Cardiac septum (tissue), 1 donor: ENCODE data around the gene RNF13. TPM values are rescaled to one million over a fixed set of nuclear protein-coding genes. Genes with fewer than 3 reads are reported as not detected.
"Not testable (repeated sequence)": the region's sequence is repeated elsewhere in the genome, so short reads cannot be mapped to it uniquely, and the experiment has no call there.

ENCODE experiments used
- DNase-seq: peaks from one replicate; pipeline ENCODE4 v3.0.0-alpha.2; 2020; ENCODE audit warnings: low spot score
- intact Hi-C: fragments of 100-400 bp; cut with DNase I; formaldehyde crosslinking; loops from one replicate; pipeline ENCODE4 v1.14.0; 2022
- total RNA-seq: library from RNA; stranded (reverse); fragmentation: NEBNext Ultra II Directional; extraction: Animal tissue kit (Norgen Biotek cat#: 25700); gene quantifications from one replicate; pipeline ENCODE4 v1.2.1, GENCODE V29; 2021
- donor health status: DM: no; HTN: no; CAD: no.

Gene RNF13
- total RNA-seq, 1 donor from 2014 or later = 46.6 TPM

- DNase-seq = no peak
- intact Hi-C loops = loop anchor here (10.0 kb wide), 1 partner anchor 561 kb away; no protein-coding TSS in a partner anchor
Observed at GRCh38 chr3:149933858-149934257, 120.8 kb downstream of the RNF13 start.

GRCh38 chr3:149934524-149934923 is 121.5 kb downstream of the RNF13 start:
- DNase-seq = no peak
- intact Hi-C loops = loop anchor here (10.0 kb wide), 1 partner anchor 560 kb away; no protein-coding TSS in a partner anchor

- intact Hi-C loops = loop anchor here (10.0 kb wide), 1 partner anchor 558 kb away; no protein-coding TSS in a partner anchor
Observed at GRCh38 chr3:149936812-149937230, 123.8 kb downstream of the RNF13 start.

GRCh38 chr3:149938392-149939055 is 125.5 kb downstream of the RNF13 start:
- intact Hi-C loops = loop anchor here (10.0 kb wide), 1 partner anchor 556 kb away; no protein-coding TSS in a partner anchor
- DNase-seq = not testable (repeated sequence)

More at GRCh38 chr3:149936812-149937230, 123.8 kb downstream of the RNF13 start:
- DNase-seq = no peak

GRCh38 chr3:149941186-149941585 is 128.2 kb downstream of the RNF13 start:
- intact Hi-C loops = no loop called here
- DNase-seq = no peak

GRCh38 chr3:149941946-149942345 is 128.9 kb downstream of the RNF13 start:
- no peak for DNase-seq
- intact Hi-C loops = no loop called here

- DNase-seq = no peak
- intact Hi-C loops = no loop called here
Observed at GRCh38 chr3:149942409-149942808, 129.4 kb downstream of the RNF13 start.

GRCh38 chr3:149943966-149944365 is 131.0 kb downstream of the RNF13 start:
- intact Hi-C loops, DNase-seq: not testable (repeated sequence)

GRCh38 chr3:149947231-149947630 is 134.2 kb downstream of the RNF13 start:
- DNase-seq = no peak
- intact Hi-C loops = no loop called here

- intact Hi-C loops = no loop called here
- DNase-seq = no peak
Observed at GRCh38 chr3:149949181-149949580, 136.2 kb downstream of the RNF13 start.

- DNase-seq = no peak
- intact Hi-C loops = no loop called here
Observed at GRCh38 chr3:149954812-149955211, 141.8 kb downstream of the RNF13 start.

- intact Hi-C loops = no loop called here
- DNase-seq = no peak
Observed at GRCh38 chr3:149955449-149955848, 142.4 kb downstream of the RNF13 start.

GRCh38 chr3:149957361-149958125 is 144.5 kb downstream of the RNF13 start:
- intact Hi-C loops = no loop called here

GRCh38 chr3:149958171-149958796 is 145.3 kb downstream of the RNF13 start:
- DNase-seq = no peak
- intact Hi-C loops = no loop called here

More at GRCh38 chr3:149957361-149958125, 144.5 kb downstream of the RNF13 start:
- no peak for DNase-seq

GRCh38 chr3:149959443-149959842 is 146.4 kb downstream of the RNF13 start:
- intact Hi-C loops = no loop called here
- DNase-seq = no peak

GRCh38 chr3:149963485-149963884 is 150.5 kb downstream of the RNF13 start:
- intact Hi-C loops = loop anchor here (10.0 kb wide), 1 partner anchor 581 kb away; the partner anchor contains the start of genes EIF2A and SERP1
- DNase-seq = no peak

- intact Hi-C loops = loop anchor here (2.0 to 10.0 kb wide), 2 partner anchors 253 to 581 kb away; partner anchors contain the start of genes EIF2A and SERP1
- DNase-seq = no peak
Observed at GRCh38 chr3:149964291-149964690, 151.3 kb downstream of the RNF13 start.

GRCh38 chr3:149965278-149965677 is 152.3 kb downstream of the RNF13 start:
- intact Hi-C loops = loop anchor here (2.0 to 10.0 kb wide), 3 partner anchors 83 to 580 kb away; partner anchors contain the start of genes EIF2A and SERP1
- no peak for DNase-seq

- no peak for DNase-seq
- intact Hi-C loops = loop anchor here (5.0 to 10.0 kb wide), 2 partner anchors 85 to 578 kb away; partner anchors contain the start of genes EIF2A and SERP1
Observed at GRCh38 chr3:149967086-149967685, 154.2 kb downstream of the RNF13 start.
